GM18526 (cell line): ENCODE data around the gene ANAPC2.

ENCODE experiments used
- POLR2A ChIP-seq: IDR thresholded peaks from 3 replicates; pipeline ENCODE4 v1.6.1; 2011; ENCODE audit not compliant: insufficient read length; ENCODE audit errors: extremely low read depth

ANAPC2 gene

GRCh38 chr9:137229903-137230704 lies 41.7 kb upstream of the ANAPC2 start:
- TF ChIP-seq POLR2A = no peak

GRCh38 chr9:137228968-137229896 lies 40.9 kb upstream of the ANAPC2 start:
- TF ChIP-seq POLR2A = no peak

GRCh38 chr9:137228506-137228967 lies 40.2 kb upstream of the ANAPC2 start:
- no peak for TF ChIP-seq POLR2A

DNA sequence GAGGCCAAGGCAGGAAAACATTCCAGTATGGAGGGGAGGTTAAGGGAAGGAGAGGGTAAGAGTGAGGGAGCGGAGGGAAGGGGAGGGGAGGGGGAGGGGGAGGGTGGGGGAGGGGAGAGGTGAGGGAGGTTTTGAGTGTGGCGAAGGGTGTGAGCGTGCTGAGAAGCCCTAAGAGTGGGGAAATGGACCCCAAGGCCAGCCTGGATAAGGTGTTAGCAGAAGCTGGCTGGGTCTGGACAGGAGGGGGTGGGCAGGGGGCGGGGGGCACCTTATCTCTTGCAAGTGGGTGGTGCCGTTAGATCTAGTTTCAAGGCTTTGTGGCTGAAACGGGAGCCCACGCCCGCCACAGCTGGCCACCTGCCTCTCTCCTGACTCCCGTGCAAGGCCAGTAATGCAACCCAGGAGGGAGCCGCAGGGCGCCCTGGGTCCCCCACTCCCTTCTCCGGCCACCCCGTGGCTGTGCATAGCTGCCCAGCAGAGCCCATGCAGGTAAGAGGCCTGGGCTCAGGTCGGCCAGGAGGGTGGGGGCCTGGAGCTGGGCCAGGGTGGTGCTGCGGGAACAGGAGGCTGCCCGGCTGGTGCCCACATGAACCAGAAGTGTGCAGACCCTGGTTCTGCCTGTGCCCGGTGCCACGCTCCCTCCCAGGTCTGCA lies 39.6 kb upstream of the ANAPC2 start:
- TF ChIP-seq POLR2A = no peak

GRCh38 chr9:137227054-137227852 lies 38.9 kb upstream of the ANAPC2 start, which contains the start of gene RNF224:
TSS of gene RNF224 (plus strand) at chr9:137227502. CDS start at chr9:137228336, 834 bp downstream.
- TF ChIP-seq POLR2A = no peak

DNA sequence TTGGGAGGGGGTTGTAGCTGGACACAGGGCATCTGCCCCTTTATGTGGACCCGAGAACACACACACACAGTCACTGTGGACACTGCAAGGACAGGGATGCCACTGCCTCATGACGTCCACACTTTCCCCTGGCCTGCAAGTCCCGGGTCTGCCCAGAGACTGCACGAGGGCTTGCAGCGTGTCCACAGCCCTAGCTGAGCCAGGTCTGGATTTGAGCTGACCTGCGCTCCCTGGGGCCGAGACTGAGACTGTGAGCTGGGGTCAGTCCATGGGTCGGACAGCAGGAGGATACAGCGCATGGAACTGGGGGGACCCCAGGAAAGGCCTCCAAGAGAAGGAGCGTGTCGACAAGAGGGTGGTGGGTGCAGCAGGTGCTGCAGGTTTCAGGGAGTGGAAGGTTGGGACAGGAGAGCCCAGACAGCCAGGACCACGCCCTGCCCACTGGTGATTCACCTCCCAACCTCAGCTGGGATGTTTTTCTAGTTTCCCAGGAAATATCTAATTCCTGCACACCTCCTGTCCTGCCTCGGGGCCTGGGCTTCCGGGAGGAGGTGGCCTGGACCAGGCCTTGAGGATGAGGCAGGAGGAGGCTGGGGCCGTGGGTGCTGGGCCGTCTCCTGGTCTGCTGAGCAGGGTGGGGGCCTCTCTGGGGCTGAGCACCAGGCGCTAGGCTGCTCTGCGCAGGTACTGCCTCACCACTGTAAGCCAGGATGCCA lies 38.1 kb upstream of the ANAPC2 start:
- no peak for TF ChIP-seq POLR2A

DNA sequence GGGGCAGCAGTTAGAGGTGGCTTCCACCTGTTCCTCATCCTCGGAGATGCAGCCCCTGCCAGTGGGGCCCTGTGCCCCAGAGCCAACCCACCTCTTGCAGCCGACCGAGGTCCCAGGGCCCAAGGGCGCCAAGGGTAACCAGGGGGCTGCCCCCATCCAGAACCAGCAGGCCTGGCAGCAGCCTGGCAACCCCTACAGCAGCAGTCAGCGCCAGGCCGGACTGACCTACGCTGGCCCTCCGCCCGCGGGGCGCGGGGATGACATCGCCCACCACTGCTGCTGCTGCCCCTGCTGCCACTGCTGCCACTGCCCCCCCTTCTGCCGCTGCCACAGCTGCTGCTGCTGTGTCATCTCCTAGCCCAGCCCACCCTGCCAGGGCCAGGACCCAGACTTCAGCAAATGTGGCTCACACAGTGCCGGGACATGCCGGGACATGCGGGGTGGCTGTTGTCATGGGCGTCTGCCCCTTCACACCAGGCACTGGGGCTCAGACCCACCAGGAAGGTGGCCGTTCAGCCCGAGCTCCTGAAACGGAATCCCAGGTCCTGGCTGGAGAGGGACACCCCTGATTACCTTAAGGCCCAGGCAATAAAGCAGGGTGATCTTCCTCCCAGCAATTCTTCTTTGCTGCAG lies 37.5 kb upstream of the ANAPC2 start:
- TF ChIP-seq POLR2A = no peak

DNA sequence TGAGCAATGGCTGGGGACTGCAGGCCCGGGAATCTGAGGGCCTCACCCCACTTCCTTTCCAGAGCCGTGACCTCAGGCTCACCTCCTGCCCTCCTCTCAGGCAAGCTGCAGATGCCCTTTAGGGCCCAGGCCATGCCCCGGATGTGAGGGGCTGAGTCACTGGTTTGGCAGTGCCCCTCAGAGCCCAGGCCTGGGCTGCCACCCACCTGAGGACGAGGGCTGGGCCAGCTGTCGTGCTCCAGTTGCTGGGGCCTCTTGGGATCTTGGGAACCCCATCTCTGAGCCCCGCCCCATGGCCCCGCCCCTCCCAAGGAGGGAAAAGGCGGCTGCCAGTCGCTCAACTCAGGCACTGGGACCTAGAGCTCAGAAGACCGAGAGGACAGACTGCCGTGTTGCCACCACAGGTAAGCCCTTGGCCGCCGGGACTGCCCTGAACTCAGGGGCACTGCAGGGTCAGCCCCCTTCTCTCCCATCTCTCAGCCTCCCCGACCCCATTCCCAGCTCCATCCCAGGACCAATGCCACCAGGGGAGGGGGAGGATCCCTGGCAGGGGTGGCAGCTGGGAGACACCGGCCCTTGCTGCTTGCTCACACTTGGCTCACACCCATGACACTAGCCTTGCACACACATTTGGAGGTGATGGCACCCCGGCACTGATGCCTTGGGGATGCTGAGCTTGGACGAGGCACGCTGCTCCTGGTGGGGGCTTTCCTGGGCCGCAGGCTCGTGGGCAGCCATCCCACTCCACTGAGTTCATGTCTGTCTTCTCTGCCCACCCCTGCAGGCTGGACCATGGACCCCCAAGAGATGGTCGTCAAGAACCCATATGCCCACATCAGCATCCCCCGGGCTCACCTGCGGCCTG lies 36.7 kb upstream of the ANAPC2 start, which contains the start of gene CYSRT1:
CYSRT1 (plus strand) TSS at position 345 of the 865 bp plus-strand sequence; CDS start at position 793, 448 bp downstream.
- no peak for TF ChIP-seq POLR2A

GRCh38 chr9:137223078-137223970 lies 35.0 kb upstream of the ANAPC2 start:
- peak; percentile 81 for TF ChIP-seq POLR2A

GRCh38 chr9:137222190-137223077 lies 34.1 kb upstream of the ANAPC2 start, which contains the start of gene RNF208:
TSS of gene RNF208 (minus strand) at chr9:137222240. CDS start at chr9:137221212, 1,028 bp downstream.
- no peak for TF ChIP-seq POLR2A
